ENCODE results near the gene IKZF4.

DNA sequence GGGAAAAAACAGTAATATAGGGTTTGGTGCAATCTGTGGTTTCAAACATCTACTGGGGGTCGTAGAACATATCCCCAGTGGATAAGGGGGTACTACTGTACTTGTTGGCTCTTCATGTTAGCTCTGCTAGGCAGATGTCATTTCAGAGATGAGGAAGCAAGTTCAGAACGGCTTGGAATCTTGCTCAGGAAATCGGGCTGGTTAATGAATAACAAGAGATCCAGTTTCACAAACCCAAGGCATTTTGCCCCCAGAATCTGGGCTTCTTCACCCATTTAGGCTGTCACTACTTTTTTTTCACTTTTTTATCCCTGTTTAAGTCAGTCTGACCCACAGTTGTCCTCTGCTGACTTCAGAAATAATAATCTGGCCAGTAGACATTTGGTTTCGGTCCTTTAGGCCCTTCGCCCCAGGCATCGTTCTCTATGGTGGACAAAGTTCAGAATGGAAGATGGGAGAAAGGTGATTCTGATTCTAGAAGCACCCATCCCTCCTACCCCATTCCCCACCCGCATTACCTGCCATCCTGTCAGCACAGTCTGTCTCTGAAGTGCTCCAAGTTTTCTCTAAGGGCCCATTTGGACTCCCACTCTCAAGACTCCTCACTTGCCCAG is 19.2 kb upstream of the IKZF4 start:
- TF ChIP-seq, protein P1, sequence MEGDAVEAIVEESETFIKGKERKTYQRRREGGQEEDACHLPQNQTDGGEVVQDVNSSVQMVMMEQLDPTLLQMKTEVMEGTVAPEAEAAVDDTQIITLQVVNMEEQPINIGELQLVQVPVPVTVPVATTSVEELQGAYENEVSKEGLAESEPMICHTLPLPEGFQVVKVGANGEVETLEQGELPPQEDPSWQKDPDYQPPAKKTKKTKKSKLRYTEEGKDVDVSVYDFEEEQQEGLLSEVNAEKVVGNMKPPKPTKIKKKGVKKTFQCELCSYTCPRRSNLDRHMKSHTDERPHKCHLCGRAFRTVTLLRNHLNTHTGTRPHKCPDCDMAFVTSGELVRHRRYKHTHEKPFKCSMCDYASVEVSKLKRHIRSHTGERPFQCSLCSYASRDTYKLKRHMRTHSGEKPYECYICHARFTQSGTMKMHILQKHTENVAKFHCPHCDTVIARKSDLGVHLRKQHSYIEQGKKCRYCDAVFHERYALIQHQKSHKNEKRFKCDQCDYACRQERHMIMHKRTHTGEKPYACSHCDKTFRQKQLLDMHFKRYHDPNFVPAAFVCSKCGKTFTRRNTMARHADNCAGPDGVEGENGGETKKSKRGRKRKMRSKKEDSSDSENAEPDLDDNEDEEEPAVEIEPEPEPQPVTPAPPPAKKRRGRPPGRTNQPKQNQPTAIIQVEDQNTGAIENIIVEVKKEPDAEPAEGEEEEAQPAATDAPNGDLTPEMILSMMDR (IDR thresholded peaks at IDR 0.05), result no peak
- no peak for TF ChIP-seq EZH2 (IDR thresholded peaks at IDR 0.05)
- TF ChIP-seq EZH2phosphoT487 (IDR thresholded peaks at IDR 0.05), result no peak

All from neural progenitor cell (in vitro differentiated cells).